OCI-LY3 (cell line): ENCODE data around the gene SH3PXD2A.

ENCODE experiments used
- H2AFZ ChIP-seq: fragments of 200-600, 300-600 bp; shearing (Covaris generic); 2 replicates; pipeline ENCODE4 v1.6.0; 2014; ENCODE audit warnings: antibody characterized with exemption, low read depth, low read length
- H3K27ac ChIP-seq: fragments of 200-600, 300-600 bp; sonication (generic); 2 replicates; pipeline ENCODE4 v1.5.1; 2014; ENCODE audit warnings: mild to moderate bottlenecking, low read length, moderate library complexity, mixed read lengths
- H3K27me3 ChIP-seq: fragments of 200-600, 300-600 bp; sonication (generic); 2 replicates; pipeline ENCODE4 v1.6.1; 2014; ENCODE audit warnings: low read depth, low read length, mixed read lengths
- H3K36me3 ChIP-seq: fragments of 200-600, 300-600 bp; sonication (generic); replicated peaks from 2 replicates; pipeline ENCODE3; 2014; ENCODE audit warnings: low read depth, low read length, mixed read lengths
- H3K4me1 ChIP-seq: fragments of 300-600, 200-600 bp; sonication (generic); 2 replicates; pipeline ENCODE4 v1.6.1; 2014; ENCODE audit warnings: low read length, mixed read lengths
- H3K4me2 ChIP-seq: fragments of 200-600, 300-600 bp; sonication (generic); 2 replicates; pipeline ENCODE4 v1.6.1; 2014; ENCODE audit warnings: low read length, mixed read lengths
- H3K4me3 ChIP-seq: fragments of 300-600, 200-600 bp; sonication (generic); 2 replicates; pipeline ENCODE4 v1.5.1; 2014; ENCODE audit warnings: antibody characterized with exemption, mild to moderate bottlenecking, low read length, moderate library complexity
- H3K79me2 ChIP-seq: fragments of 300-600, 200-600 bp; shearing (Covaris generic); 2 replicates; pipeline ENCODE4 v1.6.1; 2014; ENCODE audit warnings: mild to moderate bottlenecking, low read length, mixed read lengths
- H3K9ac ChIP-seq: fragments of 300-600, 200-600 bp; shearing (Covaris generic); 2 replicates; pipeline ENCODE4 v1.6.0; 2014; ENCODE audit warnings: mild to moderate bottlenecking, low read length, moderate library complexity
- H3K9me3 ChIP-seq: fragments of 200-600, 300-600 bp; shearing (Covaris generic); 2 replicates; pipeline ENCODE4 v1.6.1; 2014; ENCODE audit warnings: low read length, mixed read lengths; ENCODE audit not compliant: insufficient read depth
- H4K20me1 ChIP-seq: fragments of 200-600, 300-600 bp; sonication (generic); 2 replicates; pipeline ENCODE4 v1.6.1; 2016; ENCODE audit warnings: low read length, mixed read lengths; ENCODE audit not compliant: insufficient read depth
- CTCF ChIP-seq: fragments of 200-600, 300-600 bp; sonication (generic); IDR thresholded peaks from 2 replicates; pipeline ENCODE4 v1.5.1; 2014; ENCODE audit warnings: antibody characterized with exemption, low read length, low read depth
- EZH2phosphoT487 ChIP-seq: fragments of 200-600 bp; shearing (Covaris generic); IDR thresholded peaks from 2 replicates; pipeline ENCODE4 v1.6.1; 2018; ENCODE audit warnings: antibody characterized with exemption, mixed run types, low read depth

Gene SH3PXD2A

GRCh38 chr10:103555712-103556111 lies 299.7 kb downstream of the SH3PXD2A start:
- no peak overlapping the region for H3K4me2 ChIP-seq
- no peaks in the 10 kb centered on the region for H3K27me3 ChIP-seq
- no peak overlapping the region for H3K27ac ChIP-seq
- no peak overlapping the region for H3K4me3 ChIP-seq
- H3K79me2 ChIP-seq: no peaks in the 10 kb centered on the region
- no peaks in the 10 kb centered on the region for H3K4me1 ChIP-seq
- no peaks in the 10 kb centered on the region for H4K20me1 ChIP-seq
- H3K9ac ChIP-seq: no peak overlapping the region
- TF ChIP-seq CTCF (no peak), EZH2phosphoT487 (no peak)
- H3K9me3 ChIP-seq: no peaks in the 10 kb centered on the region
- H3K36me3 ChIP-seq: no peaks in the 10 kb centered on the region
- H2AFZ ChIP-seq: no peak overlapping the region

- no peak for TF ChIP-seq EZH2phosphoT487
- no peak for TF ChIP-seq CTCF
- Histone ChIP-seq H3K4me2 (no peak overlapping the region), H3K36me3 (no peaks in the 10 kb centered on the region), H3K79me2 (no peaks in the 10 kb centered on the region), H4K20me1 (no peaks in the 10 kb centered on the region), H3K4me3 (no peak overlapping the region), H2AFZ (no peak overlapping the region), H3K9me3 (no peaks in the 10 kb centered on the region), H3K27me3 (no peaks in the 10 kb centered on the region), H3K9ac (no peak overlapping the region), H3K4me1 (no peaks in the 10 kb centered on the region), H3K27ac (no peak overlapping the region)
These were observed 300.1 kb downstream of the SH3PXD2A start for GRCh38 chr10:103555325-103555649.

GRCh38 chr10:103554488-103555324 lies 300.7 kb downstream of the SH3PXD2A start:
- Histone ChIP-seq H3K9ac (no peak overlapping the region), H3K9me3 (no peaks in the 10 kb centered on the region)

More at GRCh38 chr10:103554488-103555324, 300.7 kb downstream of the SH3PXD2A start:
- no peak for TF ChIP-seq CTCF
- TF ChIP-seq EZH2phosphoT487: no peak
- Histone ChIP-seq H3K27ac (no peak overlapping the region), H4K20me1 (no peaks in the 10 kb centered on the region), H3K4me1 (no peaks in the 10 kb centered on the region), H2AFZ (no peak overlapping the region), H3K4me3 (no peak overlapping the region), H3K36me3 (no peaks in the 10 kb centered on the region), H3K4me2 (no peak overlapping the region), H3K27me3 (no peaks in the 10 kb centered on the region), H3K79me2 (no peaks in the 10 kb centered on the region)
